ENCODE data around the gene ZZZ3. TPM values are rescaled to one million over a fixed set of nuclear protein-coding genes. Genes with fewer than 3 reads are reported as not detected.

The ZZZ3 gene
- total RNA-seq, 1 experiment from 2014 or later, result 77.8 TPM

DNA sequence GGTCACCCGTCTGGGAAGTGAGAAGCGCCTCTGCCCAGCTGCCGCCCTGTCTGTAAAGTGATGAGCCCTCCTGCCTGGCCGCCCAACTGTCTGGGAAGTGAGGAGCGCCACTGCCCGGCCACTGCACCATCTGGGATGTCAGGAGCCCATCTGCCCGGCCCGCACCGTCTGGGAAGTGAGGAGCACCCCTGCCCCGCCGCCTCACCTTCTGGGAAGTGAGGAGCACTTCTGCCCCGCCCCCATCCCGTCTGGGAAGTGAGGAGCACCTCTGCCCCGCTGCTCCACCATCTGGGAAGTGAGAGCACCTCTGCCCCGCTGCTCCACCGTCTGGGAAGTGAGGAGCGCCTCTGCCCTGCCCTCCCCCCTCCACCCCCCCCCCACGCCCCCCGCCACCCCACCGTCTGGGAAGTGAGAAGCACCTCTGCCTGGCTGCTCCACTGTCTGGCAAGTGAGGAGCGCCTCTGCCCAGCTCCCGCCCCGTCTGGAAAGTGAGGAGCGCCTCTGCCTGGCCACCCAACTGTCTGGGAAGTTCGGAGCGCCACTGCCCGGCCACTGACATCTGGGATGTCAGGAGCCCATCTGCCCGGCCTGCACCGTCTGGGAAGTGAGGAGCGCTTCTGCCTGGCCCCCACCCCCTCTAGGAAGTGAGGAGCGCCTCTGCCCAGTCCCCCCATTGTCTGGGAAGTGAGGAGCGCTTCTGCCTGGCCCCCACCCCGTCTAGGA lies 4.5 kb upstream of the ZZZ3 start:
- no peaks in the 10 kb centered on the region for H3F3A ChIP-seq (ENCODE audit: low read length, unreplicated experiment)
- no peaks in the 10 kb centered on the region for H3K9me3 ChIP-seq (ENCODE audit: low read length)
- BruUV-seq (replicated peaks), result no TSS peak
- peaks cover 8% of the 10 kb centered on the region for H3K79me2 ChIP-seq (ENCODE audit: low read length)
- H3K27me3 ChIP-seq (ENCODE audit: low read length), result no peaks in the 10 kb centered on the region
- H3K9me2 ChIP-seq (replicated peaks; ENCODE audit: low read length), result no peaks in the 10 kb centered on the region
- no peak overlapping the region for H2AFZ ChIP-seq (ENCODE audit: low read length)
- H3K36me3 ChIP-seq (ENCODE audit: low read depth, low read length), result no peaks in the 10 kb centered on the region
- no peak overlapping the region for H3K4me3 ChIP-seq (ENCODE audit: low read length)
- CTCF ChIA-PET, result no interaction called here
- DNase-seq (no peak), ATAC-seq (no peak)
- POLR2A ChIA-PET (ENCODE audit: unreplicated experiment), result no interaction called here
- H3K27ac ChIP-seq (ENCODE audit: low read length), result no peak overlapping the region
- intact Hi-C loops (cut with micrococcal nuclease), result loop anchor here (10.0 kb wide), 1 partner anchor 138 kb away; no protein-coding TSS in a partner anchor
- H3K4me2 ChIP-seq (ENCODE audit: low read length), result no peak overlapping the region
- no peak for TF ChIP-seq EZH2phosphoT487 (IDR thresholded peaks at IDR 0.05; ENCODE audit: borderline replicate concordance, low read length)
- no peak for TF ChIP-seq EZH2 (IDR thresholded peaks at IDR 0.05; ENCODE audit: low read length, unreplicated experiment)
- no peak for TF ChIP-seq CTCF (conservative IDR thresholded peaks at IDR 0.05; ENCODE audit: low read depth, low read length)
- peaks cover 10% of the 10 kb centered on the region for H3K4me1 ChIP-seq (ENCODE audit: insufficient read depth, low read length)
- peaks cover 3% of the 10 kb centered on the region for H4K20me1 ChIP-seq (ENCODE audit: low read length)
- no peak overlapping the region for H3K9ac ChIP-seq (ENCODE audit: low read length)

GRCh38 chr1:77683160-77684148 lies 996 bp upstream of the ZZZ3 start:
- Histone ChIP-seq H2AFZ (ENCODE audit: low read length) (peak overlapping the region; percentile 89), H3K4me1 (ENCODE audit: insufficient read depth, low read length) (peaks cover 29% of the 10 kb centered on the region), H4K20me1 (ENCODE audit: low read length) (peaks cover 35% of the 10 kb centered on the region), H3K36me3 (ENCODE audit: low read depth, low read length) (no peaks in the 10 kb centered on the region), H3K9ac (ENCODE audit: low read length) (peak overlapping the region; percentile 94), H3K27me3 (ENCODE audit: low read length) (no peaks in the 10 kb centered on the region), H3K4me2 (ENCODE audit: low read length) (peak overlapping the region; percentile 97), H3K9me2 (replicated peaks; ENCODE audit: low read length) (no peaks in the 10 kb centered on the region), H3F3A (ENCODE audit: low read length, unreplicated experiment) (no peaks in the 10 kb centered on the region), H3K79me2 (ENCODE audit: low read length) (peaks cover 43% of the 10 kb centered on the region), H3K9me3 (ENCODE audit: low read length) (no peaks in the 10 kb centered on the region), H3K27ac (ENCODE audit: low read length) (peak overlapping the region; percentile 91), H3K4me3 (ENCODE audit: low read length) (peak overlapping the region; percentile 90)
- TF ChIP-seq CTCF (conservative IDR thresholded peaks at IDR 0.05; ENCODE audit: low read depth, low read length) (peak; percentile 81), EZH2 (IDR thresholded peaks at IDR 0.05; ENCODE audit: low read length, unreplicated experiment) (no peak)
- intact Hi-C loops (cut with micrococcal nuclease), result loop anchor here (1.0 to 10.0 kb wide), 5 partner anchors 139 to 535 kb away; partner anchors contain the start of gene NEXN
- ATAC-seq, result peak; percentile 81
- DNase-seq, result peak; percentile 94
- ChIA-PET POLR2A (ENCODE audit: unreplicated experiment) (interaction anchor here (0.6 to 0.7 kb wide), 4 partner anchors 15 to 80 kb away, joined by 3 to 8 read pairs (median 4); no protein-coding TSS in a partner anchor), CTCF (interaction anchor here (0.6 kb wide), 2 partner anchors 61 to 535 kb away, joined by 6 to 8 read pairs; no protein-coding TSS in a partner anchor)
- TSS peak; percentile 83 for BruUV-seq (replicated peaks)

Data from PC-3 (cell line).